Choroid plexus epithelial cell (primary cell): Measurements from ENCODE around the gene GDF2.

Experiments used
- DNase-seq: peaks from one replicate; pipeline ENCODE4 v3.0.0-alpha.2; 2010; ENCODE audit warnings: low read depth
- H3K4me3 ChIP-seq: 2 replicates; pipeline ENCODE4 v1.5.1; 2011; ENCODE audit warnings: low read depth, mild to moderate bottlenecking, control low read depth, low read length, moderate library complexity
- CTCF ChIP-seq: conservative IDR thresholded peaks from 2 replicates; pipeline ENCODE4 v1.5.1; 2011; ENCODE audit warnings: low read depth, mild to moderate bottlenecking, control low read depth, inconsistent platforms, low read length, moderate library complexity

The GDF2 gene

GRCh38 chr10:47303866-47304265 is 18.4 kb upstream of the GDF2 start:
- DNase-seq: no peak
- no peak overlapping the region for H3K4me3 ChIP-seq
- no peak for TF ChIP-seq CTCF

GRCh38 chr10:47305566-47305965 is 16.7 kb upstream of the GDF2 start:
- TF ChIP-seq CTCF: no peak
- no peak overlapping the region for H3K4me3 ChIP-seq
- DNase-seq: no peak

- no peak overlapping the region for H3K4me3 ChIP-seq
- TF ChIP-seq CTCF: no peak
- DNase-seq: no peak
Measured at GRCh38 chr10:47306387-47307210, 15.7 kb upstream of the GDF2 start.

GRCh38 chr10:47307381-47307780 is 14.9 kb upstream of the GDF2 start:
- DNase-seq: no peak
- TF ChIP-seq CTCF: no peak
- H3K4me3 ChIP-seq: no peak overlapping the region

- no peak for DNase-seq
- no peak overlapping the region for H3K4me3 ChIP-seq
- TF ChIP-seq CTCF: no peak
Measured at GRCh38 chr10:47308775-47309174, 13.5 kb upstream of the GDF2 start.

GRCh38 chr10:47309408-47310089 is 12.7 kb upstream of the GDF2 start:
- TF ChIP-seq CTCF: peak; percentile 71
- no peak overlapping the region for H3K4me3 ChIP-seq
- DNase-seq: peak; percentile 22
